IPS DF 4.7 (cell line): ENCODE measurements around the gene ADARB2.
"Not testable (repeated sequence)": the region's sequence is repeated elsewhere in the genome, so short reads cannot be mapped to it uniquely, and the experiment has no call there.

ENCODE experiments used
- DNase-seq: peaks from one replicate; pipeline ENCODE4 v3.0.0-alpha.2; 2013; ENCODE audit warnings: low spot score; ENCODE audit errors: extremely low read depth

ADARB2 gene

GRCh38 chr10:1242975-1243374, 494.4 kb downstream of the ADARB2 start:
- DNase-seq = no peak

GRCh38 chr10:1241973-1242935, 495.1 kb downstream of the ADARB2 start:
- no peak for DNase-seq

- DNase-seq = no peak
These were observed 495.9 kb downstream of the ADARB2 start for GRCh38 chr10:1241322-1241890.

GRCh38 chr10:1240341-1240775, 497.0 kb downstream of the ADARB2 start:
- peak; percentile 22 for DNase-seq

GRCh38 chr10:1233031-1233430, 504.3 kb downstream of the ADARB2 start:
- DNase-seq = no peak

GRCh38 chr10:1232164-1232911, 505.0 kb downstream of the ADARB2 start:
- no peak for DNase-seq

GRCh38 chr10:1230592-1231275, 506.6 kb downstream of the ADARB2 start:
- no peak for DNase-seq

GRCh38 chr10:1230138-1230537, 507.2 kb downstream of the ADARB2 start:
- DNase-seq = no peak

GRCh38 chr10:1229574-1229973, 507.8 kb downstream of the ADARB2 start:
- DNase-seq = no peak

- no peak for DNase-seq
These were observed 508.2 kb downstream of the ADARB2 start for GRCh38 chr10:1229116-1229515.

GRCh38 chr10:1228467-1228975, 508.8 kb downstream of the ADARB2 start:
- no peak for DNase-seq

GRCh38 chr10:1227510-1228402, 509.6 kb downstream of the ADARB2 start:
- no peak for DNase-seq

GRCh38 chr10:1226907-1227306, 510.4 kb downstream of the ADARB2 start:
- not testable (repeated sequence) for DNase-seq

GRCh38 chr10:1219874-1220273, 517.5 kb downstream of the ADARB2 start:
- not testable (repeated sequence) for DNase-seq

- DNase-seq = no peak
These were observed 519.7 kb downstream of the ADARB2 start for GRCh38 chr10:1217661-1218060.

- no peak for DNase-seq
These were observed 520.1 kb downstream of the ADARB2 start for GRCh38 chr10:1217237-1217587.

- DNase-seq = no peak
These were observed 520.6 kb downstream of the ADARB2 start for GRCh38 chr10:1216574-1217236.

- DNase-seq = no peak
These were observed 521.3 kb downstream of the ADARB2 start for GRCh38 chr10:1215862-1216573.
